ENCODE results near the gene STK33.

Gene STK33

GRCh38 chr11:8601376-8602133 is 7.5 kb upstream of the STK33 start:
- DNase-seq, result no peak

GRCh38 chr11:8598506-8598905 is 4.5 kb upstream of the STK33 start:
- no peak for DNase-seq

- DNase-seq, result no peak
These were observed 3.2 kb upstream of the STK33 start for GRCh38 chr11:8597182-8597581.

GRCh38 chr11:8596504-8597046 is 2.5 kb upstream of the STK33 start:
- no peak for DNase-seq

GRCh38 chr11:8593455-8593854 is 573 bp downstream of the STK33 start:
- no peak for DNase-seq

GRCh38 chr11:8587915-8588314 is 6.1 kb downstream of the STK33 start:
- no peak for DNase-seq

GRCh38 chr11:8586805-8587204 is 7.2 kb downstream of the STK33 start:
- no peak for DNase-seq

- DNase-seq, result no peak
These were observed 7.8 kb downstream of the STK33 start for GRCh38 chr11:8586184-8586583.

GRCh38 chr11:8584511-8584910 is 9.5 kb downstream of the STK33 start:
- no peak for DNase-seq

GRCh38 chr11:8584082-8584481 is 9.9 kb downstream of the STK33 start:
- no peak for DNase-seq

GRCh38 chr11:8581300-8581699 is 12.7 kb downstream of the STK33 start:
- no peak for DNase-seq

GRCh38 chr11:8577791-8578581 is 16.0 kb downstream of the STK33 start:
- no peak for DNase-seq

GRCh38 chr11:8574798-8575197 is 19.2 kb downstream of the STK33 start:
- DNase-seq, result no peak

GRCh38 chr11:8573777-8574176 is 20.3 kb downstream of the STK33 start:
- no peak for DNase-seq

GRCh38 chr11:8567602-8568198 is 26.3 kb downstream of the STK33 start:
- DNase-seq, result no peak

- DNase-seq, result no peak
These were observed 27.3 kb downstream of the STK33 start for GRCh38 chr11:8566613-8567210.

- DNase-seq, result no peak
These were observed 29.5 kb downstream of the STK33 start for GRCh38 chr11:8564526-8564925.

GRCh38 chr11:8561461-8561860 is 32.6 kb downstream of the STK33 start:
- no peak for DNase-seq

GRCh38 chr11:8558436-8558835 is 35.6 kb downstream of the STK33 start:
- DNase-seq, result no peak

- no peak for DNase-seq
These were observed 48.2 kb downstream of the STK33 start for GRCh38 chr11:8545698-8546366.

- DNase-seq, result no peak
These were observed 49.2 kb downstream of the STK33 start for GRCh38 chr11:8544807-8545206.

GRCh38 chr11:8543278-8543677 is 50.8 kb downstream of the STK33 start:
- DNase-seq, result no peak

GRCh38 chr11:8541448-8541847 is 52.6 kb downstream of the STK33 start:
- DNase-seq, result no peak

All from NCI-H524 treated with DMSO at 0.1 percent for 48 hours (cell line).